H9 (cell line): Measurements from ENCODE around the gene APBA2. TPM values are rescaled to one million over a fixed set of nuclear protein-coding genes. Genes with fewer than 3 reads are reported as not detected.

Source experiments
- DNase-seq: peaks from one replicate; pipeline ENCODE4 v3.0.0-alpha.2; 2017
- H2AFZ ChIP-seq: one replicate; pipeline ENCODE4 v1.6.1; 2013; ENCODE audit warnings: mild to moderate bottlenecking, low read length, control low read depth, moderate library complexity
- H2AK5ac ChIP-seq: 2 replicates; pipeline ENCODE4 v1.6.1; 2013; ENCODE audit warnings: low read length, control low read depth, mixed read lengths; ENCODE audit not compliant: insufficient read length
- H2BK120ac ChIP-seq: one replicate; pipeline ENCODE4 v1.6.1; 2013; ENCODE audit warnings: low read depth, mild to moderate bottlenecking, low read length, control low read depth, inconsistent platforms; ENCODE audit not compliant: poor library complexity, severe bottlenecking
- H2BK12ac ChIP-seq: 2 replicates; pipeline ENCODE4 v1.6.1; 2013; ENCODE audit warnings: low read length, control low read depth, mixed read lengths, low read depth; ENCODE audit not compliant: insufficient read length
- H2BK15ac ChIP-seq: 2 replicates; pipeline ENCODE4 v1.6.1; 2013; ENCODE audit warnings: low read depth, low read length, control low read depth
- H2BK20ac ChIP-seq: one replicate; pipeline ENCODE4 v1.6.1; 2013; ENCODE audit warnings: low read depth, mild to moderate bottlenecking, low read length, control low read depth, inconsistent platforms; ENCODE audit not compliant: poor library complexity, severe bottlenecking
- H2BK5ac ChIP-seq: 2 replicates; pipeline ENCODE4 v1.6.1; 2013; ENCODE audit warnings: low read length, control low read depth, mixed read lengths; ENCODE audit not compliant: insufficient read length
- H3K14ac ChIP-seq: 2 replicates; pipeline ENCODE4 v1.6.1; 2013; ENCODE audit warnings: low read length, control low read depth; ENCODE audit not compliant: insufficient read depth
- H3K18ac ChIP-seq: 2 replicates; pipeline ENCODE4 v1.6.1; 2013; ENCODE audit warnings: low read depth, mild to moderate bottlenecking, mixed read lengths, low read length, control low read depth; ENCODE audit not compliant: insufficient read length
- H3K23ac ChIP-seq: 2 replicates; pipeline ENCODE4 v1.6.1; 2013; ENCODE audit warnings: low read length, control low read depth, mixed read lengths, low read depth; ENCODE audit not compliant: insufficient read length
- H3K23me2 ChIP-seq: 2 replicates; pipeline ENCODE4 v1.6.1; 2013; ENCODE audit warnings: low read depth, mild to moderate bottlenecking, mixed read lengths, low read length, control low read depth; ENCODE audit not compliant: insufficient read length, poor library complexity, severe bottlenecking
- H3K27ac ChIP-seq: 2 replicates; pipeline ENCODE4 v1.5.1; 2013; ENCODE audit warnings: low read length, control low read depth, mixed read lengths, low read depth; ENCODE audit not compliant: insufficient read length
- H3K27me3 ChIP-seq: 2 replicates; pipeline ENCODE4 v1.6.1; 2013; ENCODE audit warnings: low read length, control low read depth, inconsistent platforms; ENCODE audit not compliant: insufficient read depth
- H3K4ac ChIP-seq: 2 replicates; pipeline ENCODE4 v1.6.1; 2013; ENCODE audit warnings: low read depth, mild to moderate bottlenecking, control low read depth, inconsistent platforms, low read length, moderate library complexity
- H3K4me1 ChIP-seq: 2 replicates; pipeline ENCODE4 v1.6.1; 2013; ENCODE audit warnings: low read length, control low read depth, inconsistent platforms; ENCODE audit not compliant: insufficient read depth
- H3K4me2 ChIP-seq: 2 replicates; pipeline ENCODE4 v1.6.1; 2013; ENCODE audit warnings: low read length, control low read depth, mixed read lengths; ENCODE audit not compliant: insufficient read length, insufficient read depth
- H3K56ac ChIP-seq: 2 replicates; pipeline ENCODE4 v1.6.1; 2013; ENCODE audit warnings: low read depth, mild to moderate bottlenecking, mixed read lengths, low read length, control low read depth; ENCODE audit not compliant: insufficient read length
- H3K79me1 ChIP-seq: 2 replicates; pipeline ENCODE4 v1.6.1; 2013; ENCODE audit warnings: low read depth, mild to moderate bottlenecking, moderate library complexity, low read length, control low read depth, inconsistent platforms; ENCODE audit not compliant: insufficient read depth, poor library complexity, severe bottlenecking
- H3K79me2 ChIP-seq: 2 replicates; pipeline ENCODE4 v1.6.1; 2013; ENCODE audit warnings: low read length, control low read depth, inconsistent platforms; ENCODE audit not compliant: insufficient read depth
- H3K9ac ChIP-seq: 2 replicates; pipeline ENCODE4 v1.6.1; 2013; ENCODE audit warnings: low read length, control low read depth, mixed read lengths; ENCODE audit not compliant: insufficient read length; ENCODE audit errors: extremely low read depth
- H3K9me3 ChIP-seq: one replicate; pipeline ENCODE4 v1.6.1; 2013; ENCODE audit warnings: low read depth, low read length, inconsistent platforms; ENCODE audit not compliant: control insufficient read depth
- H3T11ph ChIP-seq: one replicate; pipeline ENCODE4 v1.6.1; 2013; ENCODE audit warnings: mild to moderate bottlenecking, low read length, control low read depth, inconsistent platforms
- H4K20me1 ChIP-seq: one replicate; pipeline ENCODE4 v1.6.1; 2013; ENCODE audit not compliant: control insufficient read depth, insufficient read length, insufficient read depth
- H4K5ac ChIP-seq: 2 replicates; pipeline ENCODE4 v1.6.1; 2013; ENCODE audit warnings: low read depth, mild to moderate bottlenecking, mixed read lengths, low read length, control low read depth; ENCODE audit not compliant: insufficient read length
- H4K8ac ChIP-seq: replicated peaks from 2 replicates; pipeline ENCODE4 v1.6.1; 2013; ENCODE audit warnings: low read length, control low read depth, mixed read lengths, low read depth; ENCODE audit not compliant: insufficient read length
- H4K91ac ChIP-seq: 2 replicates; pipeline ENCODE4 v1.6.1; 2013; ENCODE audit warnings: low read depth, mild to moderate bottlenecking, moderate library complexity, mixed read lengths, low read length, control low read depth; ENCODE audit not compliant: insufficient read length
- H3K27ac Mint-ChIP-seq, 3 experiments: 2 replicates in 2 of 3; 3 replicates in 1 of 3; pipeline ENCODE4 v1.8.0; 2020 to 2021; ENCODE audit warnings: mixed read lengths in 3 of 3, mild to moderate bottlenecking in 1 of 3, moderate library complexity in 1 of 3
- H3K27me3 Mint-ChIP-seq: 2 replicates; pipeline ENCODE4 v1.8.0; 2021; ENCODE audit warnings: low read depth, mild to moderate bottlenecking, moderate library complexity, mixed read lengths
- H3K36me3 Mint-ChIP-seq, 3 experiments: 2 replicates in 2 of 3; 3 replicates in 1 of 3; pipeline ENCODE4 v1.8.0; 2020 to 2021; ENCODE audit warnings: low read depth in 3 of 3, mixed read lengths in 3 of 3; ENCODE audit not compliant: insufficient read depth in 1 of 3
- H3K4me1 Mint-ChIP-seq, 2 experiments: 2 replicates each; pipeline ENCODE4 v1.8.0; 2020; ENCODE audit warnings: mixed read lengths in 2 of 2
- H3K4me3 Mint-ChIP-seq, 2 experiments: 2 replicates in 1 of 2; 3 replicates in 1 of 2; pipeline ENCODE4 v1.8.0; 2020 to 2021; ENCODE audit warnings: mild to moderate bottlenecking in 2 of 2, mixed read lengths in 2 of 2, moderate library complexity in 1 of 2
- H3K9me3 Mint-ChIP-seq, 2 experiments: 2 replicates in 1 of 2; 3 replicates in 1 of 2; pipeline ENCODE4 v1.8.0; 2020; ENCODE audit warnings: mild to moderate bottlenecking in 2 of 2, mixed read lengths in 2 of 2, moderate library complexity in 1 of 2
- CTCF ChIP-seq: fragments of 200-600 bp; sonication (generic); conservative IDR thresholded peaks from 3 replicates; pipeline ENCODE4 v1.8.0; 2021; ENCODE audit warnings: antibody characterized with exemption, mild to moderate bottlenecking
- WGBS: extraction: QIAGEN DNeasy Blood & Tissue Kit; methylation state at CpG from one replicate; pipeline ENCODE4 v1.1.7; 2013; ENCODE audit warnings: missing lambda C conversion rate, low lambda C conversion rate, mixed read lengths; ENCODE audit not compliant: insufficient read length; ENCODE audit errors: extremely low coverage; 5-methylcytosine and 5-hydroxymethylcytosine counted together
- total RNA-seq: library from RNA; stranded (reverse); gene quantifications from 2 replicates; pipeline ENCODE4 v1.2.1, GENCODE V29; 2021

Gene APBA2
- total RNA-seq, 1 experiment from 2014 or later, result 14.3 TPM

DNA sequence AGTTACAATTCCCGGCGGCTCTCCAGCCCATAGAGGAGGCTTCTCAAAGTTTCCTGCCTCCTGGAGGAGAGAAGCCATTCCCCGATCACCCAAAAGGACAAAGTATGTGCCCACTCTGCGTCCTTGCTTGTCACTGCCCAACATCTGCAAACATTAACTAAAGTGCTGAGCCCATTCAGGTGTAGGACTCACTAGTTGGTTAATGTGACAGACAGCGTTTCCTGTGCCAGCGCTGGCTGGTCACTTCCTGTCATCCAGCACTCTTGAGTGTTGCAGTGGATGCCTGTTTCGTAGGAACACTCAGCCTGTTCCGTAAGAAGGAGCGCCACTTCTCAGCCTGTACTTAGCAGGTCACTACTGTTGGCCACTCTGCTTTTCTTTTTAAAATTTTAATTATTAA, 100.3 kb downstream of the APBA2 start:
- H3K4me2 ChIP-seq, result no peak overlapping the region
- Mint-ChIP-seq H3K36me3 (no peaks in the 10 kb centered on the region; a peak in 2 of 7 replicates), H3K4me1 (peaks cover 12 to 26% of the 10 kb centered on the region in 2 experiments), H3K9me3 (no peaks in the 10 kb centered on the region), H3K27me3 (no peaks in the 10 kb centered on the region), H3K27ac (no peak overlapping the region), H3K4me3 (no peak overlapping the region)
- H3K79me1 ChIP-seq, result no peaks in the 10 kb centered on the region
- H3K79me2 ChIP-seq, result no peaks in the 10 kb centered on the region
- no peak overlapping the region; the same call in 1 of the 2 replicates for H3K14ac ChIP-seq
- H3K23me2 ChIP-seq, result no peaks in the 10 kb centered on the region
- no peak for TF ChIP-seq CTCF
- H3K4me1 ChIP-seq, result no peaks in the 10 kb centered on the region
- H2AK5ac ChIP-seq, result no peak overlapping the region
- H2BK12ac ChIP-seq, result no peak overlapping the region
- no peak overlapping the region for H3K27ac ChIP-seq
- DNase-seq, result no peak
- no peak overlapping the region for H2BK20ac ChIP-seq
- H2BK5ac ChIP-seq, result no peak overlapping the region
- H2BK120ac ChIP-seq, result no peak overlapping the region
- H4K91ac ChIP-seq, result no peak overlapping the region
- no peak overlapping the region for H3K9ac ChIP-seq
- H4K5ac ChIP-seq, result no peak overlapping the region
- no peaks in the 10 kb centered on the region for H3K27me3 ChIP-seq
- H3K23ac ChIP-seq, result no peak overlapping the region
- no peaks in the 10 kb centered on the region for H4K20me1 ChIP-seq
- H2AFZ ChIP-seq, result no peak overlapping the region
- no peak overlapping the region for H3K18ac ChIP-seq
- no peak overlapping the region for H3K56ac ChIP-seq
- H2BK15ac ChIP-seq, result no peak overlapping the region
- no peak overlapping the region for H3K4ac ChIP-seq
- H3K9me3 ChIP-seq, result no peaks in the 10 kb centered on the region
- H3T11ph ChIP-seq, result no peak overlapping the region
- no CpG with 5 or more reads among the region's 9 CpGs for WGBS
- no peak overlapping the region for H4K8ac ChIP-seq
